Erythroblast (primary cell): ENCODE measurements around the gene RSAD2.

Source experiments
- DNase-seq, 2 experiments: peaks; one replicate each; lab custom pipeline; 2025; lab: John Stamatoyannopoulos, UW
- GATA1 ChIP-seq: IDR thresholded peaks from 2 replicates; pipeline ENCODE4 v1.6.1; 2011; ENCODE audit warnings: low read depth, mild to moderate bottlenecking, control low read depth, low read length, moderate library complexity
- POLR2A ChIP-seq: IDR thresholded peaks from 2 replicates; pipeline ENCODE4 v1.6.1; 2011; ENCODE audit warnings: mild to moderate bottlenecking, low read length

RSAD2 gene

GRCh38 chr2:6905668-6906067 is 28.1 kb downstream of the RSAD2 start:
- TF ChIP-seq POLR2A: no peak
- no peak for TF ChIP-seq GATA1
- DNase-seq: no peak

- no peak for DNase-seq
- no peak for TF ChIP-seq POLR2A
- no peak for TF ChIP-seq GATA1
Observed at GRCh38 chr2:6906165-6906741, 28.7 kb downstream of the RSAD2 start.

GRCh38 chr2:6908291-6908690 is 30.7 kb downstream of the RSAD2 start:
- no peak for TF ChIP-seq GATA1
- TF ChIP-seq POLR2A: no peak
- DNase-seq: no peak

GRCh38 chr2:6909431-6910385 is 32.1 kb downstream of the RSAD2 start:
- DNase-seq: peak; percentile 59 to 76

GRCh38 chr2:6911721-6912120 is 34.1 kb downstream of the RSAD2 start:
- no peak for DNase-seq
- TF ChIP-seq GATA1: no peak
- no peak for TF ChIP-seq POLR2A

More at GRCh38 chr2:6909431-6910385, 32.1 kb downstream of the RSAD2 start:
- TF ChIP-seq GATA1 (no peak), POLR2A (peak; percentile 49)

GRCh38 chr2:6913415-6914157 is 36.0 kb downstream of the RSAD2 start:
- no peak for DNase-seq

GRCh38 chr2:6914828-6915227 is 37.3 kb downstream of the RSAD2 start:
- DNase-seq: no peak
- TF ChIP-seq POLR2A (no peak), GATA1 (no peak)

More at GRCh38 chr2:6913415-6914157, 36.0 kb downstream of the RSAD2 start:
- TF ChIP-seq GATA1: no peak
- TF ChIP-seq POLR2A: no peak

GRCh38 chr2:6915399-6915798 is 37.8 kb downstream of the RSAD2 start:
- TF ChIP-seq POLR2A (peak; percentile 18), GATA1 (no peak)
- DNase-seq: no peak

- TF ChIP-seq GATA1: no peak
- TF ChIP-seq POLR2A: no peak
- no peak for DNase-seq
Observed at GRCh38 chr2:6916224-6916623, 38.6 kb downstream of the RSAD2 start.

GRCh38 chr2:6916736-6917070 is 39.1 kb downstream of the RSAD2 start:
- TF ChIP-seq POLR2A (no peak), GATA1 (no peak)
- DNase-seq: no peak

- peak; percentile 82 to 90 for DNase-seq
- TF ChIP-seq GATA1 (no peak), POLR2A (peak; percentile 61)
Observed at GRCh38 chr2:6917071-6917760, 39.6 kb downstream of the RSAD2 start, which contains the start of gene RNF144A. TSS of gene RNF144A (plus strand) at chr2:6917412. CDS start at chr2:6996927, 79,515 bp downstream.

GRCh38 chr2:6917761-6918421 is 40.3 kb downstream of the RSAD2 start:
- no peak for TF ChIP-seq GATA1
- TF ChIP-seq POLR2A: no peak
- peak in 1 of 2 experiments; percentile 70 for DNase-seq

- TF ChIP-seq POLR2A (no peak), GATA1 (no peak)
- DNase-seq: no peak
Observed at GRCh38 chr2:6919901-6920742, 42.5 kb downstream of the RSAD2 start.

GRCh38 chr2:6920743-6921064 is 43.1 kb downstream of the RSAD2 start:
- TF ChIP-seq GATA1 (no peak), POLR2A (no peak)
- no peak for DNase-seq
